VCaP (cell line): Measurements from ENCODE around the gene IFT27.

Source experiments
- H3K27ac ChIP-seq: fragments of 450-650 bp; 2 replicates; pipeline ENCODE4 v1.5.1; 2017
- TF ChIP-seq, protein P1 (sequence below): fragments of 450-650 bp; conservative IDR thresholded peaks from 2 replicates; pipeline ENCODE4 v1.5.1; 2017; ENCODE audit warnings: mild to moderate bottlenecking, moderate library complexity

The IFT27 gene

GRCh38 chr22:36775586-36775963 lies 344 bp downstream of the IFT27 start:
- TF ChIP-seq, protein P1, sequence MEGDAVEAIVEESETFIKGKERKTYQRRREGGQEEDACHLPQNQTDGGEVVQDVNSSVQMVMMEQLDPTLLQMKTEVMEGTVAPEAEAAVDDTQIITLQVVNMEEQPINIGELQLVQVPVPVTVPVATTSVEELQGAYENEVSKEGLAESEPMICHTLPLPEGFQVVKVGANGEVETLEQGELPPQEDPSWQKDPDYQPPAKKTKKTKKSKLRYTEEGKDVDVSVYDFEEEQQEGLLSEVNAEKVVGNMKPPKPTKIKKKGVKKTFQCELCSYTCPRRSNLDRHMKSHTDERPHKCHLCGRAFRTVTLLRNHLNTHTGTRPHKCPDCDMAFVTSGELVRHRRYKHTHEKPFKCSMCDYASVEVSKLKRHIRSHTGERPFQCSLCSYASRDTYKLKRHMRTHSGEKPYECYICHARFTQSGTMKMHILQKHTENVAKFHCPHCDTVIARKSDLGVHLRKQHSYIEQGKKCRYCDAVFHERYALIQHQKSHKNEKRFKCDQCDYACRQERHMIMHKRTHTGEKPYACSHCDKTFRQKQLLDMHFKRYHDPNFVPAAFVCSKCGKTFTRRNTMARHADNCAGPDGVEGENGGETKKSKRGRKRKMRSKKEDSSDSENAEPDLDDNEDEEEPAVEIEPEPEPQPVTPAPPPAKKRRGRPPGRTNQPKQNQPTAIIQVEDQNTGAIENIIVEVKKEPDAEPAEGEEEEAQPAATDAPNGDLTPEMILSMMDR: no peak
- peak overlapping the region; percentile 72; the same call in 1 of the 2 replicates for H3K27ac ChIP-seq

GRCh38 chr22:36773935-36774334 lies 2.0 kb downstream of the IFT27 start:
- TF ChIP-seq, protein P1: peak; percentile 61
- no peak overlapping the region for H3K27ac ChIP-seq

DNA sequence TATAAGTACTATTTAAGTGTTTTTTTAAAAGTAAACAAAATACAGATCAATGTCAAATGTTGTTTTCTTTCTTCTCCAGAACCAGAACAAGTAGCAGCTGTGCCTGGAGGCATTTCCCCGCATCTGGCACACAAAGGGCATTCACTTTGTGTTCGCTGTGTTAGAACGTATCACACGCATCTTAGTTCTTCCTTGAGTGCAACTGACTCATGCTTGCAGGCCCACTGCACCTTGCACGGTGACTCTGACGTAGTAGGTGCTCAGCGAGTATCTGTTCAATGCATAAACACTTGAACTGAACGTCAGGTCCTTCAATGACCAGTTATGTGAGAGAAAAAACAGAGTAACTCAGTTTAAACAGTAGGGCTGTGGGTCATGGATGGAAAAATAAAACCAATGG lies 3.5 kb downstream of the IFT27 start:
- no peak overlapping the region for H3K27ac ChIP-seq
- TF ChIP-seq, protein P1: no peak

DNA sequence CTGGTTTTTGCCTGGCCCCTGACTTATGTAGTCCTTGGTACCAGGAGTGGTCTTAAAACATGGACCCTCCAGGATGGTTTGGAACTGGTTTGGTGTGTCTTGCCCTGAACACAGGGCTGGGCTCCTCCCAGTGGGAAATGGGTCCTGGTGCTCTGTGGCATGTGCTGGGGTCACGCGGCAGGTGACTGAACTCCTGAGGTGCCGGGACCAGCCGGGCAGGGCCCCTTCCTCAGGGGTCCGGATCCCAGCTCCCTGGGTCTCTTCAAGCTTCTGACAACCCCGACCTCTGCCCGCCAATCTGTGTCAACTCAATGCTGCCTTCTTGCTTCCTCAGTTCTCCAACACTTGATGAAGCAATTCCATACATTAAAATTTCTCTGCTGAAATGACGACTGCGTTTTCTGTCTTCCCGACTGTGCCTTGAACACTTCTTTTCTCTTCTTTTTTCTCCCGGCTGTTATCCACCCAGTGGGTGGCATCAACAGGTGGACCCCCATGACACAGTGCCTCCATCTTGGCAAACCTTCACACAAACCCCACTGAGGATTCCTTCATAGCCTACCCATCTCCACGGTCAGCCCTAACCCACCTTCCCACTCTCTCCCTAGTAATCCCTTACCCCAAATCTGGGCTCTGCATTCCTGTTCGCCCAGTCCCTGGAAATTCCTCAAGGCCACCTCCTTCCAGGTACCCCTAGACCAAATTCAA lies 4.4 kb downstream of the IFT27 start:
- TF ChIP-seq, protein P1: no peak
- H3K27ac ChIP-seq: no peak overlapping the region

DNA sequence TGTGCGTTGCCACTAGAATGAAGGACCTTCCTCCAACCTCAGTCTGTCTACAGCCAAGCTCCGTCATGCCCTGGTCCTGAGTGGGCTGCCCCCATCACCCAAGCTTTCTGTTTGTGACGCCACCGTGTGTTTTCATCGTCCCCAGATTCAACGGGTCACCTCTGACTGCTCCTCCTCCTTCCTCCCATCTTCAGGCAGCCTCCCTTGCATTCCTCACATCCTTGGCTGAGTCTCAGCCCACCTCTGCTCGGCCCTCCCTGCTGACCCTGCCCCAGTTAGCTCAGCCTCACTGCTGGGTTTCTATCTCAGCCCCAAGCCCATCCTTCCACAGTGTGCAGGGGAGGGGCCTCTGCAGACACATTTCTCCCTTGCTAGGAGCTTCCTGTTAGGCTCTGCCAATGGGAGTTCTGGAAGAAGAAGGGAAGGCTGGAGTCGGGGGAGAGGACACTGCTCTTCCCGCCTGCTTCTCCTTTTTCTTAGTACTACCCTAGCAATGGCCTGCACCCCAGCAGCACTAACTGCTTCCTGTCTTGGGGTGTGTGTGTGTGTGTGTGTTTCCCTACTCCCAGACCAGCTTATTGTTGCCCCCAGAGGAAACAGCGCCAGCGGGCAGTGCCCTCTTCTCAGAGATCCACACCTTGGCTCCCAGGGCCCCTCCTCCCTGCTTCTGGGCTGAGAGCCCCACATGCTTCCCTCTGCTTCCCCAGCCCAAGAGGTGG lies 5.2 kb downstream of the IFT27 start:
- no peak overlapping the region for H3K27ac ChIP-seq
- TF ChIP-seq, protein P1: no peak

GRCh38 chr22:36769541-36770512 lies 6.1 kb downstream of the IFT27 start:
- H3K27ac ChIP-seq: no peak overlapping the region
- TF ChIP-seq, protein P1: no peak

DNA sequence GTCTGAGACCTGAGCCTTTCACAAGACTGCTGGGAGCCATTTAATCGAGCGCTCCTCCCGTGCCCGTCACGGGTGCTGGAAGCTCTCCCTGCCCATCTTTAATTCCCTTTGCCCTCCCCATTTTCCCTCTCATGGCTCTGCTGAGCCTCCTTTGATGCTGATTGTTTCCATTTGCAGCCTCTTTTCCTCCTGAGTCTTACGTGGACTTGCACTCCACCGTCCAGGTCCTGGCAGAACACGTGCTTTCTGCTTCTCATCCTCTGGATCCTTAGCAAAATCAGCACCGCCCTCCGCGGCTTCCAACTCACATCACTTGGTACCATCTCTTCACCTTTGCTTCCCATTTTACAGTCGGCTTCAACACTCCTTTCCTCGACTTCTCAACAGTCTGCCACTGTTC lies 7.3 kb downstream of the IFT27 start:
- no peak overlapping the region for H3K27ac ChIP-seq
- TF ChIP-seq, protein P1: no peak
